ENCODE data around the gene CPEB3. TPM values are rescaled to one million over a fixed set of nuclear protein-coding genes. Genes with fewer than 3 reads are reported as not detected.
"Not testable (repeated sequence)": the region's sequence is repeated elsewhere in the genome, so short reads cannot be mapped to it uniquely, and the experiment has no call there.

The CPEB3 gene
- total RNA-seq, 3 donors from 2014 or later: 7.4 to 11.0 (median 8.2) TPM

- H3K4me3 ChIP-seq: no peak overlapping the region
- no peaks in the 10 kb centered on the region for H3K4me1 ChIP-seq (ENCODE audit: low read depth)
- no peaks in the 10 kb centered on the region for H3K9me3 ChIP-seq
- TF ChIP-seq, protein P1, sequence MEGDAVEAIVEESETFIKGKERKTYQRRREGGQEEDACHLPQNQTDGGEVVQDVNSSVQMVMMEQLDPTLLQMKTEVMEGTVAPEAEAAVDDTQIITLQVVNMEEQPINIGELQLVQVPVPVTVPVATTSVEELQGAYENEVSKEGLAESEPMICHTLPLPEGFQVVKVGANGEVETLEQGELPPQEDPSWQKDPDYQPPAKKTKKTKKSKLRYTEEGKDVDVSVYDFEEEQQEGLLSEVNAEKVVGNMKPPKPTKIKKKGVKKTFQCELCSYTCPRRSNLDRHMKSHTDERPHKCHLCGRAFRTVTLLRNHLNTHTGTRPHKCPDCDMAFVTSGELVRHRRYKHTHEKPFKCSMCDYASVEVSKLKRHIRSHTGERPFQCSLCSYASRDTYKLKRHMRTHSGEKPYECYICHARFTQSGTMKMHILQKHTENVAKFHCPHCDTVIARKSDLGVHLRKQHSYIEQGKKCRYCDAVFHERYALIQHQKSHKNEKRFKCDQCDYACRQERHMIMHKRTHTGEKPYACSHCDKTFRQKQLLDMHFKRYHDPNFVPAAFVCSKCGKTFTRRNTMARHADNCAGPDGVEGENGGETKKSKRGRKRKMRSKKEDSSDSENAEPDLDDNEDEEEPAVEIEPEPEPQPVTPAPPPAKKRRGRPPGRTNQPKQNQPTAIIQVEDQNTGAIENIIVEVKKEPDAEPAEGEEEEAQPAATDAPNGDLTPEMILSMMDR (IDR thresholded peaks at IDR 0.05): no peak
- H3K36me3 ChIP-seq (ENCODE audit: low read depth): no peaks in the 10 kb centered on the region
- intact Hi-C loops (cut with DNase I, micrococcal nuclease): no loop called here
- ATAC-seq: no peak
- DNase-seq: no peak
These were observed 140.1 kb downstream of the CPEB3 start for GRCh38 chr10:92150823-92151222.

DNA sequence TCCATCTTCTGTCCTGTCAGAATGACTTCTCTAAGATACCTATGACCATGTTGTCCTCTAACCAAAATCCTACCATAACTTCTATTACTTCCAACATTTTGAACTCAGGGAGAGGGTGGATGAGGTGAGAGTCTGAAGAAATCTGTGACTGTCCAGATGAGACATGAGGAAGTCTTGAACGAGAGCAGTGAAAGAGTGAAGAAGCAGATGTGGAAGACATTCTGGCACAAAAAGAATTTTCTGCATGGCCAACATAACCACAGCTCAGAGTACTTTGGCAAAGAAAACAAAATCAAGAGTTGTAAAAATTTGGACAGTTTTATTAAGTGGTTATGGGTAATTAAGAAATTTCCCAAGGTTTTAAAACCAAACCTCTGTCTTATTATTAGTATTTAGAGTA, 141.6 kb downstream of the CPEB3 start:
- no peaks in the 10 kb centered on the region for H3K36me3 ChIP-seq (ENCODE audit: low read depth)
- no peak for ATAC-seq
- H3K4me1 ChIP-seq (ENCODE audit: low read depth): no peaks in the 10 kb centered on the region
- no peak for DNase-seq
- intact Hi-C loops (cut with DNase I, micrococcal nuclease): no loop called here
- no peak overlapping the region for H3K4me3 ChIP-seq
- TF ChIP-seq, protein P1 (IDR thresholded peaks at IDR 0.05): no peak
- H3K9me3 ChIP-seq: no peaks in the 10 kb centered on the region

- no peak for DNase-seq
These were observed 144.1 kb downstream of the CPEB3 start for GRCh38 chr10:92146781-92147180.

GRCh38 chr10:92146107-92146506, 144.8 kb downstream of the CPEB3 start:
- DNase-seq (no peak), ATAC-seq (no peak)
- intact Hi-C loops (cut with DNase I, micrococcal nuclease): no loop called here
- H3K9me3 ChIP-seq: no peaks in the 10 kb centered on the region
- H3K4me3 ChIP-seq: no peak overlapping the region
- TF ChIP-seq, protein P1 (IDR thresholded peaks at IDR 0.05): no peak
- H3K4me1 ChIP-seq (ENCODE audit: low read depth): no peaks in the 10 kb centered on the region
- no peaks in the 10 kb centered on the region for H3K36me3 ChIP-seq (ENCODE audit: low read depth)

More at GRCh38 chr10:92146781-92147180, 144.1 kb downstream of the CPEB3 start:
- Histone ChIP-seq H3K36me3 (ENCODE audit: low read depth) (no peaks in the 10 kb centered on the region), H3K9me3 (no peaks in the 10 kb centered on the region), H3K4me3 (no peak overlapping the region), H3K4me1 (ENCODE audit: low read depth) (no peaks in the 10 kb centered on the region)
- ATAC-seq: no peak
- intact Hi-C loops (cut with DNase I, micrococcal nuclease): no loop called here
- TF ChIP-seq, protein P1 (IDR thresholded peaks at IDR 0.05): no peak

DNA sequence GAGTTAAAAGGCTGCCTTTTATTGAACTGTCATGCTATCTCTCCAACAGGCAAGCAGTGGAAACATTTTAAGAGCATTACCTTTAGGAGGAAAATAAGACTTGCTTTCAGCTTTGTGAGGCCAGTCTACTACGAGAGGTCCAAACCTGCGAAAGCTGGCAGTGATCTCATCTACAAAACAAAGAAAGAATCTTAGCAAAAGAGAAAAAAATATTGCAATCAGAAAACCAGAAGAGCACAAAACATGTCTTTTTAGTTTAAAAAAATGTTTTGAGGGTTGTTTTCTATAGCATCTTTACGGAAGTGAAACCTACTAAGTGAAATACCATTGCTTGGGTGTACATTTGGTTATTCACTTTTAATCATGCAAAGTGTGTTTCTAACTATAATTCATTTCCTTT, 147.9 kb downstream of the CPEB3 start:
- Histone ChIP-seq H3K4me3 (no peak overlapping the region), H3K4me1 (ENCODE audit: low read depth) (no peaks in the 10 kb centered on the region), H3K36me3 (ENCODE audit: low read depth) (no peaks in the 10 kb centered on the region), H3K9me3 (no peaks in the 10 kb centered on the region)
- ATAC-seq: no peak
- TF ChIP-seq, protein P1 (IDR thresholded peaks at IDR 0.05): no peak
- no peak for DNase-seq
- intact Hi-C loops (cut with DNase I, micrococcal nuclease): no loop called here

DNA sequence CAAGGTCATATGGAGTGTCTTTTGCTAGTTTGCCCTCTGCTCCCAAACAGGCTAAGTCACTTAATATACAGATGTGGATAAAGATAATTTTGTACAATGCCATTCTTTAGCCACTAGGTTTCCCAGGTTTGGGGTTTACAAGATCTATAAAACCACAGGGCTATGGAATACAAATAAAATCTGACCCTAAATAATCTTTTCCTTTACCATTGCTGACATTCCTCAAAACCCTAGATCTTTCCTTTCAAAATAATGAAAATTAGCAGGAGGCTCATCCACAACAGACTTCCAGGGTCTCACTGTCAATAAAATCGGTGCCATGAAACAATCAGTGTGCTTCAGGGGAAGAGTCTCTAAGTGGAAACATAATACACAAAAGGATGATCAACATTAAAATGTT, 148.4 kb downstream of the CPEB3 start:
- no peaks in the 10 kb centered on the region for H3K4me1 ChIP-seq (ENCODE audit: low read depth)
- H3K36me3 ChIP-seq (ENCODE audit: low read depth): no peaks in the 10 kb centered on the region
- intact Hi-C loops (cut with DNase I, micrococcal nuclease): no loop called here
- H3K4me3 ChIP-seq: no peak overlapping the region
- ATAC-seq (no peak), DNase-seq (no peak)
- TF ChIP-seq, protein P1 (IDR thresholded peaks at IDR 0.05): no peak
- no peaks in the 10 kb centered on the region for H3K9me3 ChIP-seq

GRCh38 chr10:92141147-92141546, 149.7 kb downstream of the CPEB3 start:
- ATAC-seq; intact Hi-C loops (cut with DNase I, micrococcal nuclease); DNase-seq: not testable (repeated sequence)

GRCh38 chr10:92134049-92134448, 156.8 kb downstream of the CPEB3 start:
- H3K4me3 ChIP-seq; H3K36me3 ChIP-seq (ENCODE audit: low read depth); H3K9me3 ChIP-seq; intact Hi-C loops (cut with DNase I, micrococcal nuclease); H3K4me1 ChIP-seq (ENCODE audit: low read depth); DNase-seq; ATAC-seq: not testable (repeated sequence)

More at GRCh38 chr10:92141147-92141546, 149.7 kb downstream of the CPEB3 start:
- not testable (repeated sequence) for H3K36me3 ChIP-seq (ENCODE audit: low read depth); H3K4me3 ChIP-seq; H3K4me1 ChIP-seq (ENCODE audit: low read depth); H3K9me3 ChIP-seq

All from mucosa of descending colon (tissue), 3 donors.